GM18517 (cell line): Measurements from ENCODE around the gene ACACB.

Experiments used
- ATAC-seq: cut with Tn5 transposase; IDR thresholded peaks from one replicate; pipeline ENCODE4 v1.9.1; 2021; ENCODE audit warnings: mild to moderate bottlenecking, moderate library complexity; ENCODE audit not compliant: unreplicated experiment

The ACACB gene

GRCh38 chr12:109109746-109110350, 6.5 kb upstream of the ACACB start:
- ATAC-seq: no peak

- ATAC-seq: no peak
Observed at GRCh38 chr12:109110988-109111495, 5.3 kb upstream of the ACACB start.

- ATAC-seq: no peak
Observed at GRCh38 chr12:109112720-109113465, 3.5 kb upstream of the ACACB start.

- ATAC-seq: no peak
Observed at GRCh38 chr12:109113661-109114321, 2.6 kb upstream of the ACACB start.

GRCh38 chr12:109114644-109115043, 1.7 kb upstream of the ACACB start:
- no peak for ATAC-seq

- ATAC-seq: no peak
Observed at GRCh38 chr12:109115404-109115757, 1.0 kb upstream of the ACACB start.

GRCh38 chr12:109116611-109116949, 193 bp downstream of the ACACB start:
- ATAC-seq: no peak

- ATAC-seq: no peak
Observed at GRCh38 chr12:109120095-109120494, 3.7 kb downstream of the ACACB start.

- no peak for ATAC-seq
Observed at GRCh38 chr12:109120557-109120956, 4.2 kb downstream of the ACACB start.

- ATAC-seq: no peak
Observed at GRCh38 chr12:109121346-109121880, 5.0 kb downstream of the ACACB start.

- no peak for ATAC-seq
Observed at GRCh38 chr12:109124878-109125648, 8.7 kb downstream of the ACACB start.

- no peak for ATAC-seq
Observed at GRCh38 chr12:109125791-109126190, 9.4 kb downstream of the ACACB start.

- ATAC-seq: no peak
Observed at GRCh38 chr12:109126784-109127183, 10.4 kb downstream of the ACACB start.

GRCh38 chr12:109127533-109128242, 11.3 kb downstream of the ACACB start:
- ATAC-seq: no peak

GRCh38 chr12:109130297-109131153, 14.1 kb downstream of the ACACB start:
- ATAC-seq: no peak

GRCh38 chr12:109131154-109132050, 15.0 kb downstream of the ACACB start:
- ATAC-seq: no peak

GRCh38 chr12:109134186-109134917, 18.0 kb downstream of the ACACB start:
- no peak for ATAC-seq

GRCh38 chr12:109137055-109137454, 20.7 kb downstream of the ACACB start:
- no peak for ATAC-seq
